Sigmoid colon (tissue), 7 donors: ENCODE results near the gene PACS1. TPM values are rescaled to one million over a fixed set of nuclear protein-coding genes. Genes with fewer than 3 reads are reported as not detected.

Experiments
- DNase-seq: peaks from one replicate; pipeline ENCODE4 v3.0.0-alpha.2; 2019
- H3K27ac ChIP-seq, 4 donors: fragments of 200-600 bp; sonication (generic); one replicate each; pipeline ENCODE4 v1.5.1; 2016 to 2019; ENCODE audit warnings: mild to moderate bottlenecking in 1 of 4
- H3K27me3 ChIP-seq, 3 donors: fragments of 200-600 bp; sonication (generic); one replicate each; pipeline ENCODE4 v1.5.1; 2019; ENCODE audit warnings: mild to moderate bottlenecking in 1 of 3
- H3K36me3 ChIP-seq, 4 donors: fragments of 200-600 bp; sonication (generic); one replicate each; pipeline ENCODE4 v1.5.1; 2016 to 2019
- H3K4me1 ChIP-seq, 4 donors: fragments of 200-600 bp; sonication (generic); one replicate each; pipeline ENCODE4 v1.5.1; 2017 to 2019
- H3K4me3 ChIP-seq, 4 donors: fragments of 200-600 bp; sonication (generic); one replicate each; pipeline ENCODE4 v1.5.1; 2017 to 2019; ENCODE audit warnings: mild to moderate bottlenecking in 2 of 4, moderate library complexity in 1 of 4
- H3K9me3 ChIP-seq, 4 donors: fragments of 200-600 bp in 3 of 4; sonication (generic) in 3 of 4; one replicate each; pipeline versions ENCODE4 v1.5.1 to v1.6.1; 2013 to 2019
- CTCF ChIP-seq, 4 experiments: fragments of 450-650 bp in 3 of 4; fragments of 200-600 bp in 1 of 4; IDR thresholded peaks; one replicate each; pipeline ENCODE4 v1.5.1; 2016 to 2019; ENCODE audit warnings: antibody characterized with exemption in 4 of 4, mild to moderate bottlenecking in 3 of 4, moderate library complexity in 2 of 4
- EP300 ChIP-seq, 4 donors: sonication (generic); formaldehyde crosslinking; IDR thresholded peaks; one replicate each; pipeline ENCODE4 v1.6.1; 2017; ENCODE audit warnings: antibody characterized with exemption in 4 of 4
- POLR2A ChIP-seq, 2 donors: fragments of 450-650 bp; IDR thresholded peaks; one replicate each; pipeline ENCODE4 v1.6.1; 2016; ENCODE audit warnings: antibody characterized with exemption in 2 of 2, mild to moderate bottlenecking in 2 of 2, moderate library complexity in 2 of 2
- POLR2AphosphoS5 ChIP-seq, 4 donors: sonication (generic); formaldehyde crosslinking; IDR thresholded peaks; one replicate each; pipeline ENCODE4 v1.6.1; 2017; ENCODE audit warnings: antibody characterized with exemption in 4 of 4
- WGBS, 2 donors: extraction: QIAGEN DNeasy Blood & Tissue Kit; methylation state at CpG; one replicate each; pipeline ENCODE4 v1.1.7; 2013; 5-methylcytosine and 5-hydroxymethylcytosine counted together
- intact Hi-C: fragments of 100-400 bp; cut with DNase I; formaldehyde crosslinking; loops from one replicate; pipeline ENCODE4 v1.15.1; 2023
- polyA plus RNA-seq, 3 donors: library from polyadenylated mRNA; stranded (reverse); fragments of 200-250 nt; gene quantifications; one replicate each; pipeline ENCODE4 v1.2.3, GENCODE V29; 2013
- total RNA-seq, 4 donors: library from RNA; depleted of rRNA; stranded (reverse); fragments of >200 nt; gene quantifications; one replicate each; pipeline ENCODE4 v1.1.0, GENCODE V29; 2016
- donor health status: healthy with polysubstance abuse.
- donor health status: Bipolar disorder and iron deficiency.
- donor health status: healthy.

The PACS1 gene
- total and polyA plus RNA-seq, 7 donors, result 2.1 to 75.9 (median 22.8) TPM

GRCh38 chr11:66146074-66146473 is 76.0 kb downstream of the PACS1 start:
- DNase-seq, result no peak
- H3K27me3 ChIP-seq, result no peaks in the 10 kb centered on the region
- intact Hi-C loops, result no loop called here

GRCh38 chr11:66146940-66147339 is 76.9 kb downstream of the PACS1 start:
- DNase-seq, result no peak
- H3K36me3 ChIP-seq, result no peaks in the 10 kb centered on the region
- TF ChIP-seq CTCF (IDR thresholded peaks at IDR 0.05), result no peak
- no peak for TF ChIP-seq POLR2A (IDR thresholded peaks at IDR 0.05)
- no peak for TF ChIP-seq POLR2AphosphoS5 (IDR thresholded peaks at IDR 0.05)
- TF ChIP-seq EP300 (IDR thresholded peaks at IDR 0.05), result no peak
- 95 to 97% methylated on average over 5 of the region's 5 CpGs for WGBS, 2 donors
- intact Hi-C loops, result no loop called here
- H3K4me1 ChIP-seq, result no peaks in the 10 kb centered on the region
- H3K4me3 ChIP-seq, result no peak overlapping the region
- H3K27ac ChIP-seq, result no peak overlapping the region
- no peaks in the 10 kb centered on the region for H3K27me3 ChIP-seq
- no peaks in the 10 kb centered on the region for H3K9me3 ChIP-seq

More at GRCh38 chr11:66146074-66146473, 76.0 kb downstream of the PACS1 start:
- Histone ChIP-seq H3K9me3 (no peaks in the 10 kb centered on the region), H3K4me3 (no peak overlapping the region), H3K36me3 (no peaks in the 10 kb centered on the region), H3K27ac (no peak overlapping the region), H3K4me1 (no peaks in the 10 kb centered on the region)
- TF ChIP-seq EP300 (IDR thresholded peaks at IDR 0.05), result no peak
- no peak for TF ChIP-seq POLR2A (IDR thresholded peaks at IDR 0.05)
- no peak for TF ChIP-seq POLR2AphosphoS5 (IDR thresholded peaks at IDR 0.05)
- TF ChIP-seq CTCF (IDR thresholded peaks at IDR 0.05), result no peak

- Histone ChIP-seq H3K27ac (no peak overlapping the region), H3K4me3 (no peak overlapping the region), H3K36me3 (no peaks in the 10 kb centered on the region), H3K9me3 (no peaks in the 10 kb centered on the region), H3K27me3 (no peaks in the 10 kb centered on the region), H3K4me1 (peaks cover 0 to 5% (median 0%) of the 10 kb centered on the region in 4 donors)
- 37 to 68% methylated on average over 2 of the region's 2 CpGs for WGBS, 2 donors
- TF ChIP-seq EP300 (IDR thresholded peaks at IDR 0.05), result no peak
- no peak for TF ChIP-seq CTCF (IDR thresholded peaks at IDR 0.05)
- no peak for TF ChIP-seq POLR2A (IDR thresholded peaks at IDR 0.05)
- no peak for TF ChIP-seq POLR2AphosphoS5 (IDR thresholded peaks at IDR 0.05)
- no peak for DNase-seq
- intact Hi-C loops, result no loop called here
Measured at GRCh38 chr11:66150140-66150539, 80.1 kb downstream of the PACS1 start.

GRCh38 chr11:66150725-66151124 is 80.7 kb downstream of the PACS1 start:
- no peak overlapping the region for H3K4me3 ChIP-seq
- TF ChIP-seq EP300 (IDR thresholded peaks at IDR 0.05), result no peak
- no peak for TF ChIP-seq POLR2AphosphoS5 (IDR thresholded peaks at IDR 0.05)
- H3K36me3 ChIP-seq, result no peaks in the 10 kb centered on the region
- no peak for DNase-seq
- H3K4me1 ChIP-seq, result peaks cover 0 to 10% (median 0%) of the 10 kb centered on the region in 4 donors
- no peaks in the 10 kb centered on the region for H3K9me3 ChIP-seq
- no peak overlapping the region for H3K27ac ChIP-seq
- no peaks in the 10 kb centered on the region for H3K27me3 ChIP-seq
- intact Hi-C loops, result no loop called here

GRCh38 chr11:66151273-66151672 is 81.2 kb downstream of the PACS1 start:
- H3K4me3 ChIP-seq, result no peak overlapping the region
- intact Hi-C loops, result no loop called here
- H3K9me3 ChIP-seq, result no peaks in the 10 kb centered on the region
- 83 to 93% methylated on average over 4 of the region's 4 CpGs for WGBS, 2 donors
- peaks cover 0 to 13% (median 0%) of the 10 kb centered on the region in 4 donors for H3K4me1 ChIP-seq
- no peaks in the 10 kb centered on the region for H3K27me3 ChIP-seq
- no peak overlapping the region for H3K27ac ChIP-seq
- no peaks in the 10 kb centered on the region for H3K36me3 ChIP-seq
- no peak for DNase-seq
- TF ChIP-seq CTCF (IDR thresholded peaks at IDR 0.05) (no peak), POLR2AphosphoS5 (IDR thresholded peaks at IDR 0.05) (no peak), POLR2A (IDR thresholded peaks at IDR 0.05) (no peak), EP300 (IDR thresholded peaks at IDR 0.05) (no peak)
